GM12864 (cell line): ENCODE data around the gene THSD4.
"Not testable (repeated sequence)": the region's sequence is repeated elsewhere in the genome, so short reads cannot be mapped to it uniquely, and the experiment has no call there.

ENCODE experiments used
- DNase-seq: peaks from one replicate; pipeline ENCODE4 v3.0.0-alpha.2; 2011; ENCODE audit warnings: low read depth
- H3K4me3 ChIP-seq: 2 replicates; pipeline ENCODE4 v1.5.1; 2011; ENCODE audit warnings: mild to moderate bottlenecking, low read depth, low read length, control low read depth
- CTCF ChIP-seq: IDR thresholded peaks from 2 replicates; pipeline ENCODE4 v1.5.1; 2011; ENCODE audit warnings: low read depth, mild to moderate bottlenecking, moderate library complexity, low read length, control low read depth, inconsistent platforms; ENCODE audit errors: missing control alignments

THSD4 gene

GRCh38 chr15:71152542-71152941 lies 37.3 kb downstream of the THSD4 start:
- no peak for TF ChIP-seq CTCF
- no peak overlapping the region for H3K4me3 ChIP-seq
- DNase-seq, result no peak

- DNase-seq, result no peak
- no peak overlapping the region for H3K4me3 ChIP-seq
- no peak for TF ChIP-seq CTCF
Observed at GRCh38 chr15:71153823-71154524, 38.7 kb downstream of the THSD4 start.

GRCh38 chr15:71154607-71155200 lies 39.4 kb downstream of the THSD4 start:
- no peak overlapping the region for H3K4me3 ChIP-seq
- no peak for TF ChIP-seq CTCF
- DNase-seq, result no peak

GRCh38 chr15:71155534-71155933 lies 40.3 kb downstream of the THSD4 start:
- DNase-seq, result no peak
- H3K4me3 ChIP-seq, result no peak overlapping the region
- no peak for TF ChIP-seq CTCF

- H3K4me3 ChIP-seq, result no peak overlapping the region
- no peak for TF ChIP-seq CTCF
- no peak for DNase-seq
Observed at GRCh38 chr15:71160976-71161375, 45.7 kb downstream of the THSD4 start.

- no peak for TF ChIP-seq CTCF
Observed at GRCh38 chr15:71162309-71162708, 47.0 kb downstream of the THSD4 start.

GRCh38 chr15:71164606-71165005 lies 49.3 kb downstream of the THSD4 start:
- H3K4me3 ChIP-seq, DNase-seq: not testable (repeated sequence)

More at GRCh38 chr15:71162309-71162708, 47.0 kb downstream of the THSD4 start:
- H3K4me3 ChIP-seq, result no peak overlapping the region
- no peak for DNase-seq
